ENCODE results near the gene ISLR. TPM values are rescaled to one million over a fixed set of nuclear protein-coding genes. Genes with fewer than 3 reads are reported as not detected.

Gene ISLR
- total and polyA plus RNA-seq, 2 of the 8 experiments (the other 6 are each of a cell fraction or from before 2014, with no cell fraction given) = 0.29 to 0.35 TPM

DNA sequence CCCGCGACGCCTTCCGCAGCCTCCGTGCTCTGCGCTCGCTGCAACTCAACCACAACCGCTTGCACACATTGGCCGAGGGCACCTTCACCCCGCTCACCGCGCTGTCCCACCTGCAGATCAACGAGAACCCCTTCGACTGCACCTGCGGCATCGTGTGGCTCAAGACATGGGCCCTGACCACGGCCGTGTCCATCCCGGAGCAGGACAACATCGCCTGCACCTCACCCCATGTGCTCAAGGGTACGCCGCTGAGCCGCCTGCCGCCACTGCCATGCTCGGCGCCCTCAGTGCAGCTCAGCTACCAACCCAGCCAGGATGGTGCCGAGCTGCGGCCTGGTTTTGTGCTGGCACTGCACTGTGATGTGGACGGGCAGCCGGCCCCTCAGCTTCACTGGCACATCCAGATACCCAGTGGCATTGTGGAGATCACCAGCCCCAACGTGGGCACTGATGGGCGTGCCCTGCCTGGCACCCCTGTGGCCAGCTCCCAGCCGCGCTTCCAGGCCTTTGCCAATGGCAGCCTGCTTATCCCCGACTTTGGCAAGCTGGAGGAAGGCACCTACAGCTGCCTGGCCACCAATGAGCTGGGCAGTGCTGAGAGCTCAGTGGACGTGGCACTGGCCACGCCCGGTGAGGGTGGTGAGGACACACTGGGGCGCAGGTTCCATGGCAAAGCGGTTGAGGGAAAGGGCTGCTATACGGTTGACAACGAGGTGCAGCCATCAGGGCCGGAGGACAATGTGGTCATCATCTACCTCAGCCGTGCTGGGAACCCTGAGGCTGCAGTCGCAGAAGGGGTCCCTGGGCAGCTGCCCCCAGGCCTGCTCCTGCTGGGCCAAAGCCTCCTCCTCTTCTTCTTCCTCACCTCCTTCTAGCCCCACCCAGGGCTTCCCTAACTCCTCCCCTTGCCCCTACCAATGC, 2.0 kb downstream of the ISLR start (continued):
- TF ChIP-seq CHD7 (IDR thresholded peaks at IDR 0.05; ENCODE audit: insufficient replicate concordance, low read length) (no peak), SAP30 (IDR thresholded peaks at IDR 0.05; ENCODE audit: insufficient read depth, insufficient replicate concordance, low read length) (no peak)

All from H1 (cell line).